RWPE2 (cell line): ENCODE measurements around the gene MBNL1.

Experiments
- ATAC-seq: fragments of 200-7000 bp; cut with Tn5 transposase; 3 replicates; pipeline ENCODE4 v1.9.1; 2021; ENCODE audit warnings: low read depth
- DNase-seq: peaks from one replicate; pipeline ENCODE4 v3.0.0-alpha.2; 2020; ENCODE audit warnings: low spot score
- H3K27ac ChIP-seq: fragments of 450-650 bp; 2 replicates; pipeline ENCODE4 v1.5.1; 2017; ENCODE audit warnings: mild to moderate bottlenecking; ENCODE audit not compliant: poor library complexity, severe bottlenecking
- H3K27me3 ChIP-seq: fragments of 250-450 bp; sonication (Bioruptor Pico); 2 replicates; pipeline ENCODE4 v1.5.1; 2021; ENCODE audit warnings: mild to moderate bottlenecking, moderate library complexity; ENCODE audit not compliant: insufficient read depth, poor library complexity, severe bottlenecking
- H3K36me3 ChIP-seq: fragments of 250-450 bp; sonication (Bioruptor Pico); 2 replicates; pipeline ENCODE4 v1.5.1; 2020; ENCODE audit warnings: low read depth, mild to moderate bottlenecking, moderate library complexity
- H3K4me1 ChIP-seq: fragments of 250-450 bp; sonication (Bioruptor Pico); 2 replicates; pipeline ENCODE4 v1.5.1; 2021; ENCODE audit warnings: mild to moderate bottlenecking, moderate library complexity; ENCODE audit not compliant: insufficient read depth, poor library complexity, severe bottlenecking
- H3K4me3 ChIP-seq: fragments of 250-450 bp; sonication (Bioruptor Pico); 2 replicates; pipeline ENCODE4 v1.5.1; 2021; ENCODE audit warnings: mild to moderate bottlenecking, moderate library complexity; ENCODE audit not compliant: severe bottlenecking
- H3K9me3 ChIP-seq: fragments of 250-450 bp; sonication (Bioruptor Pico); 2 replicates; pipeline ENCODE4 v1.5.1; 2021; ENCODE audit warnings: mild to moderate bottlenecking, moderate library complexity; ENCODE audit not compliant: severe bottlenecking
- CTCF ChIP-seq: fragments of 450-650 bp; IDR thresholded peaks from one replicate; pipeline ENCODE4 v1.5.1; 2017; ENCODE audit warnings: mild to moderate bottlenecking, moderate library complexity; ENCODE audit not compliant: poor library complexity, severe bottlenecking

Gene MBNL1

GRCh38 chr3:152338159-152338720 is 69.5 kb downstream of the MBNL1 start:
- Histone ChIP-seq H3K9me3 (no peaks in the 10 kb centered on the region), H3K27ac (no peak overlapping the region), H3K4me1 (no peaks in the 10 kb centered on the region), H3K4me3 (no peak overlapping the region), H3K27me3 (no peaks in the 10 kb centered on the region), H3K36me3 (peaks cover 19% of the 10 kb centered on the region)
- TF ChIP-seq CTCF, result no peak
- DNase-seq (no peak), ATAC-seq (no peak)

- Histone ChIP-seq H3K4me3 (no peak overlapping the region), H3K9me3 (no peaks in the 10 kb centered on the region), H3K36me3 (peaks cover 25% of the 10 kb centered on the region), H3K27ac (no peak overlapping the region), H3K4me1 (no peaks in the 10 kb centered on the region), H3K27me3 (no peaks in the 10 kb centered on the region)
- DNase-seq (no peak), ATAC-seq (no peak)
- TF ChIP-seq CTCF, result no peak
Observed at GRCh38 chr3:152339881-152340505, 71.3 kb downstream of the MBNL1 start.

- peaks cover 28% of the 10 kb centered on the region for H3K4me1 ChIP-seq
- no peak for ATAC-seq
- H3K36me3 ChIP-seq, result peaks cover 23% of the 10 kb centered on the region
- no peaks in the 10 kb centered on the region for H3K27me3 ChIP-seq
- H3K9me3 ChIP-seq, result no peaks in the 10 kb centered on the region
- no peak for TF ChIP-seq CTCF
- no peak overlapping the region for H3K4me3 ChIP-seq
- no peak for DNase-seq
- no peak overlapping the region for H3K27ac ChIP-seq
Observed at GRCh38 chr3:152345233-152345632, 76.5 kb downstream of the MBNL1 start.

- ATAC-seq (no peak), DNase-seq (no peak)
- peaks cover 25% of the 10 kb centered on the region for H3K36me3 ChIP-seq
Observed at GRCh38 chr3:152346058-152346457, 77.3 kb downstream of the MBNL1 start.

More at GRCh38 chr3:152346058-152346457, 77.3 kb downstream of the MBNL1 start:
- H3K4me3 ChIP-seq, result no peak overlapping the region
- H3K27ac ChIP-seq, result no peak overlapping the region
- no peaks in the 10 kb centered on the region for H3K27me3 ChIP-seq
- TF ChIP-seq CTCF, result no peak
- no peaks in the 10 kb centered on the region for H3K9me3 ChIP-seq
- H3K4me1 ChIP-seq, result peaks cover 35% of the 10 kb centered on the region
